GM20431 (cell line): ENCODE data around the gene ZFR2.
"Not testable (repeated sequence)": the region's sequence is repeated elsewhere in the genome, so short reads cannot be mapped to it uniquely, and the experiment has no call there.

Experiments used
- in situ Hi-C: fragments of 300-500 bp; cut with MseI, MboI; formaldehyde crosslinking; loops from one replicate; pipeline ENCODE4 v1.15.0; 2020; ENCODE audit warnings: low sequenced_read_pairs; ENCODE audit not compliant: unreplicated experiment

ZFR2 gene

DNA sequence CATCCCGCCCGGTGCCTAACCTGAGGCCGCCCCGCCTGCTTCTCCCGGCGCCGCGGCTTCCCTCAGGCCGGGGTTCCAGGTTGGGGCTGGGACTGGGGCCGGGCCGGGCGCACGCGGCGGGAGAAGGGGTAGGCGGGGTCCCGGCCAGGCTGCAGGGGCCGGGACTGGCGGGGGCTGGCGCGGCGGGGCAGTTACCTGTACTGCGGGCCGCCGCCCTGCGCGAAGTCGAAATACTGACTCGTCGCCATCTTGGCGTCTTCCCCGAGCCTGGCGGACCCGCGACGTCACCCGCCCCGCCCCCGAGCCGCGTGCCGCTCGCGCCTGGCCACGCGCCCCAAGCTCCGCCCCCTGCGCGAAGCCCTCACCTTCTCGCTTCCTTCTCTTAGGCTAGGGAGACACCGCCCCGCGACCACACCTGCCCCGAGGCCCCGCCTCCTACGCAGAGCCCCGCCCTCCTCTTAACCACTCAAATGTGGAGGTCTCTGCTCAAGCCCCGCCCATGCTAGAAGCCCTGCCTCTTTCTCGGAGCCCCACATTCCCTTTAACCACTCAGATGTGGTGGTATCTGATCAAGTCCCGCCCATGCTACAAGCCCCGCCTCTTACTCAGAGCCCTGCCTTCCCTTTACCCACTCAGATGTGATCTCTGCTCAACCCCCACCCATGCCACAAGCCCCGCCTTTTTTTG is at the start of gene ZFR2:
ZFR2 (minus strand) TSS at position 269 of the 687 bp plus-strand sequence; CDS start at position 248, 21 bp downstream.
- in situ Hi-C loops = no loop called here

DNA sequence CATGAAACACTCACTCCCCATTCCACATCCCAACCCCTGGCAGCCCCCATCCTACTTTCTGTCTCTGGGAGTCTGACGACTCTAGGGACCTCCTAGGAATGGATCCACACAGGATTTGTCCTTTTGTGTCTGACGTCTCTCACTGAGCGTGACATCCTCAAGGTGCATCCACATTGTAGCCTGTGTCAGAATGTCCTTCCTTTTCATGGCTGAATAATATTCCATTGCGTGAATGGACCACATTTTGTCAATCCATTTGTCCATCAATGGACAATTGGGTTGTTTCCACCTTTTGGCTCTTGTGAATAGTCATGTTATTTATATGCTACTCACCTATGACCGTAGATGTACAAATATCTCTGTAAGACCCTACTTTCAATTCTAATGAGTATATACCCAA is 47.2 kb upstream of the ZFR2 start:
- in situ Hi-C loops = no loop called here

DNA sequence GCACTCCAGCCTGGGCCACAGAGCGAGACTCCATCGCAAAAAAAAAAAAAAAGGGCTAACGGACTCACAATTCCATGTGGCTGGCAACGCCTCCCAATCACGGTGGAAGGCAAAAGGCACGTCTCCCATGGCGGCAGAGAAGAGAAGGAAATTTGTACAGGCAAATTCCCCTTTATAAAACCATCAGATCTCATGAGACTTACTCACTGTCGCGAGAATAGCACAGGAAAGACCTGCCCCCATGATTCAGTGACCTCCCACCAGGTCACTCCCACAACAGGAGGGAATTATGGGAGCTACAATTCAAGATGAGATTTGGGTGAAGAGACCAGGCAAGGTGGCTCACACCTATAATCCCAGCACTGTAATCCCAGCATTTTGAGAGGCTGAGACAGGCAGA is 45.4 kb upstream of the ZFR2 start:
- in situ Hi-C loops = no loop called here

DNA sequence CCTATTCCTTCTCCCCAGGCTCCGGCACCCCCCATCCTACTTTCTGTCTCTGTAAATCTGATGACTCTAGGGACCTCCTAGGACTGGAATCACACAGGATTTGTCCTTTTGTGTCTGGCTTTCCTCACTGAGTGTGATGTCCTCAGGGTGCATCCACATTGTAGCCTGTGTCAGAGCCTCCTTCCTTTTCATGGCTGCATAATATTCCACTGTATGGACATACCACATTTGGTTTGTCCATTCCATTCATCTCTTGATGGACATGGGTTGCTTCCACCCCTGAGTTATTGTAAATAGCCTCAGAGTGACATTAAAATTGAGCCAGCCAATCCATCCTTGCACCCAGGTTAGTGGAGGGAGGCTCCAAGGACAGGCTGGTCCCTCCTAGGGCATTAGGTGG is 41.3 kb upstream of the ZFR2 start:
- in situ Hi-C loops = no loop called here

DNA sequence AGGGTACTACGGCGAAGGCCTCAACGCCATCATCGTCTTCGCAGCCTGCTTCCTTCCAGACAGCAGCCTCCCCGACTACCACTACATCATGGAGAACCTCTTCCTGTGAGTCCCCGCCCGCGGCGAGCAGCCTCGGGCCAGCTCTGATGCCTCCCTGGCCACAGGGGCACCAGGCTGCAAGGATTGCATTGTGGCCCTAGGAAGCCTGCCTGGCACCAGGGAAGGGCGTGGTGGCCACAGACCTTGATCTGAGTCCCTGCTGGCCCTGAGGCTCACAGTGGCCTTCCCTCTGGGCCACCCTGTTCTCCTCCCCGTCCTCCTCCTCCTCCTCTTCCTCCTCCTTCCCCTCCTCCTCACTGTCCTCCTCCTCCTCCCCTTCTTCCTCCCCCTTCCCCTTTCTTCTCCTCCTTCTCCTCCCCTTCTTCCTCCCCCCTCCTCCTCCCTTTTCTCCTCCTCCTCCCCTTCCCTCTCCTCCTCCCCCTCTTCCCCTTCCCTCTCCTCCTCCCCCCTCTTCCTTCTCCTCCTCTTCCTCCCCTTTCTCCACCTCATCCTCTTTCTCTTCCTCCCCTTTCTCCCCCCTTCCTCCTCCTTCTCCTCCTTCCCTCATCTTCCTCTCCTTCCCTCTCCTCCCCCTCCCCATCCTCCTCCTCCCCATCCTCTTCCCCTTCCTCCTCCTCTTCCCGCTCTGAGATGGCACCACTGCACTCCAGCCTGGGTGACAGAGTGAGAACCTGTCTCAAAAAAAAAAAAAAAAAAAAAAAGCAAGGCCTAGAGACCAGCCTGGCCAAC is 39.6 kb upstream of the ZFR2 start:
- in situ Hi-C loops = no loop called here

DNA sequence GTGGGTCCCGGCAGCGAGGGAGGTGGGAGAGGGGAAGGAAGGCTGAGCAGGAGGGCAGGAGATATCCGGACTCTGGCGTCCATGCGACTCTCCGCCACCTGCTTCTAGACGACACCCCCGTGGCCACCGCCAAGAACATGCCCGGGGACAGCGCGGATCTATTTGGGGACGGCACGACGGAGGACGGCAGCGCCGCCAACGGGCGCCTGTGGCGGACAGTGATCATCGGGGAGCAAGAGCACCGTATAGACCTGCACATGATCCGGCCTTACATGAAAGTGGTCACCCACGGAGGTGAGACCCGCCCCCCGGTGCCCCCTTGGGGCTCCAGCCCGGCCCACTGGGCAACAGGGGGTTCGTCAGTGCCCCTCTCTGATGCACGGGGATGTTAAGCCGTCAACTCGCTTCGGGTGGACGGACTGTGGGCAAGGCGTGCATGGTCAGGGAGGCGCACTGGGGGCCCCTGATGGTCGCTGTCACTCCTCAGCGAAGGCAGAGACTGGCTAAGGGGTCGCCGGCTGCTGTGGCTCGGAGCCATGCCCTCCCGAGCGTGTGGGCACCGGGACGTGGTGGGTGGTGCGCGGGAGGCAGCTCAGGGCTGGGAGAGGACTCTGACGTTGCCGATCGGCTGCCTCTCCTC is 38.9 kb upstream of the ZFR2 start:
- in situ Hi-C loops = no loop called here

DNA sequence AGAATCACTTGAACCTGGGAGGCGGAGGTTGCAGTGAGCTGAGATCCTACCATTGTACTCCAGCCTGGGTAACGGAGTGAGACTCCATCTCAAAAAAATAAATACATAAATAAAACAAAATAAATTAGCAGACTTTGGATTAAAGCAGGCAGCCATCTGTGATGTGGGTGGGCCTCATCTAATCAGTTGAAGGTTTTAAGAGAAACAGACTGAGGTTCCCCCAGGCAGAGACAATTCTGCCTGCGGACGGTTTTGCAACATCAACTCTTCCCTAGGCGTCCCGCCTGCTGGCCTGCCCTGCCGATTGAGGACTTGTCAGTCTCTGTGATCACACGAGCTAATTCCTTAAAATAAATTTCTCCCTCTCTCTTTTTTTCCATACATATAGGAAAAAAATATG is 35.4 kb upstream of the ZFR2 start:
- in situ Hi-C loops = no loop called here

DNA sequence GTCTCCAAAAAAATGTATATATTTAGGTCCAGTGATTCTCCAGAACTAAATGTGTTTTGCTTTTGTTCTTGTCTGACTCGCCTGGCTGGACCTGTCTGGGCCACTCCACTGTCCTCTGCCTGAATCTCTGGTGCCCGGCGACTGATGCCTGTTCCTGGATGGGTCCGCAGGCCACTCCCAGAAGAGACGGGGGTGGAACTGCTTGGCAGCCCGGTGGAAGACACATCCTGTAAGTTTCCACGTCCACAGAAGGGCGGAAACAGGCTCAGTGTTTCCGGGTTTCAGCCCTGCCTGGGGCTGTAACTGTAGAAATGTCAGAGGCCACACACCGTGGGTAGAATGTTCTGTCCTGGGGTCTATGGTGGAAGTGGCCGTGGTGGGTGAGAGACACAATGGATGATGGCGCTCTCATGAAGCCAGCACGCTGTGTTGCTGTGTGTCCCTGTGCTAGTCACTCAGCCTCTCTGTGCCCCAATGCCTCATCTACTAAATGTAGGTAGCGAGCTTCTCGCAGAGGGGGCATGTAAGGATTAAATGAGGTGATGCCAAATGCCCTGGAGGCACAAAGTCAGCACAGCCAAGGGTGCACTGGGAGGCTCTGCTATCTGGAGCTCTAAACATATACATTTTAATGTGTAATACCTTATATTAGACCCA is 33.6 kb upstream of the ZFR2 start:
- in situ Hi-C loops = no loop called here

DNA sequence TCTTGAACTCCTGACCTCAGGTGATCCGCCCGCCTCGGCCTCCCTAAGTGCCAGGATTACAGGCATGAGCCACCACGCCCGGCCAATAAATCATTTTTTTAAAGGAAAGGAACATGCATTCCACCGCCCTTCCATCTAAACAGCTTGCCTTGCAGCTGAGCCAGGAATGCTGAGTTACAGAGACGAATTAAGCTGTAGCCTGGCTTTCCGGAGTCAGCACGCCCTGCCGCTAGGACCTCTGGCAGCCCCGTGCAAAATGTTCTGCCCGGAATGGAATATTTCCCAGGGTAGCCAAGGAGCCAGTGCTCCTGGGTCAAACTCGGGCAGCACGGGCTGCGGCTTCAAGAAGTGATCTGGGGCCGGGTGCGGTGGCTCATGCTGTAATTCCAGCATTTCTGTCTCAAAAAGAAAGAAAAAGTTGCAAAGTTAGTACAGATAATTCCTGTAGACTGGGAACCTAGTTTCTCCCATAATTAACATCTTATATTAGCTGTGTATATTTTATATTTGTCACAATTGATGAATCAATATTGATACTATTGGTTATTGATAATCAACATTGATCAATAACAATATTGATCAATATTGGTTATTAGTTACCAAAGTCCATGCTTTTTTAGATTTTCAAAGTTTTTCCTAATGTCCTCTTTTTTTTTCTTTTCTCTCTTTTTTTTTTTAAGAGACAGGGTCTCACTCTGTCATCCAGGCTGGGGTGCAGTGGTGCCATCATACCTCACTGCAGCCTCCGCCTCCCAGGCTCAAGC is 30.9 kb upstream of the ZFR2 start:
- in situ Hi-C loops = no loop called here

DNA sequence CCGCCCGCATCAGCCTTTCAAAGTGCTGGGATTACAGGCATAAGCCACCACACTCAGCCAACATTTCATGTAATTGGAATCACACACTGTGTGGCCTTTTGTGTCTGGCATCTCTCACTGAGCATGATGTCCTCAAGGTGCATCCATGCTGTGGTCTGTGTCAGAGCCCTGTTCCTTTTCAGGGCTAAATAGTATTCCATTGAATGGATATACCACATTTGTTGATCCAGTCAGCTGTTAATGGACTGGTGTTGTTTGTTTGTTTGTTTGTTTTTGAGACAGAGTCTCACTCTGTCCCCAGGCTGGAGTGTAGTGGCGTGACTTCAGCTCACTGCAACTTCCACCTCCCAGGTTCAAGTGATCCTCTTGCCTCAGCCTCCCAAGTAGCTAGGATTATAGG is 29.6 kb upstream of the ZFR2 start:
- in situ Hi-C loops = no loop called here

DNA sequence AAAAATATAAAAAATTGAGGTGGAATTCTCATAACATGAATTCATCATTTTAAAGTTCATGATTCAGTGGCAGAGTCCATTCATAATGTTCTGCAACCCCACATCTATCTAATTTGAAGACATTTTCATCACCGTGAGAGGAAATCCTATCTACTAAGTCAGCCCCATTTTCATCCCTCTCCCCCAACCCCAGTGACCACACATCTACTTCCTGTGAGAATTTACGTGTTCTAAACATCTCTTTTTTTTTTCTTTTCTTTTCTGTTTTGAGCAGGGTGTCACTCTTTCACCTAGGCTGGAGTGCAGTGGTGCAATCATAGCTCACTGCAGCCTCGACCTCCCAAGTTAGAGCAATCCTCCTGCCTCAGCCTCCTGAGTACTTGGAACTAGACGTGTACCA is 29.1 kb upstream of the ZFR2 start:
- in situ Hi-C loops = no loop called here

DNA sequence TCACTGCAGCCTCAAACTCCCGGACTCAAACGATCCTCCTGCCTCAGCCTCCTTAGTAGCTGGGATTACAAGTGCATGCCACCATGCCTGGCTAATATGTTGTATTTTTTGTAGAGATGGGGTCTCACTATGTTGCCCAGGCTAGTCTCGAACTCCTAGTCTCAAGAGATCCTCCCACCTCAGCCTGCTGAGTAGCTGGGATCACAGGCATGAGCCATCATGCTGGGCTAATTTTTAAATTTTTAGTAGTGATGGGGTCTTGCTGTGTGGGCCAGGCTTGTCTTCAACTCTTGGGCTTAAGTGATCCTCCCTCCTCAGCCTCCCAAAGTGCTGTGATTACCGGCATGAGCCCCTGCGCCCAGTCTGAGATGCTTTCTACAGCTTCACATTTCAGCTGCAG is 26.9 kb upstream of the ZFR2 start:
- in situ Hi-C loops = no loop called here

DNA sequence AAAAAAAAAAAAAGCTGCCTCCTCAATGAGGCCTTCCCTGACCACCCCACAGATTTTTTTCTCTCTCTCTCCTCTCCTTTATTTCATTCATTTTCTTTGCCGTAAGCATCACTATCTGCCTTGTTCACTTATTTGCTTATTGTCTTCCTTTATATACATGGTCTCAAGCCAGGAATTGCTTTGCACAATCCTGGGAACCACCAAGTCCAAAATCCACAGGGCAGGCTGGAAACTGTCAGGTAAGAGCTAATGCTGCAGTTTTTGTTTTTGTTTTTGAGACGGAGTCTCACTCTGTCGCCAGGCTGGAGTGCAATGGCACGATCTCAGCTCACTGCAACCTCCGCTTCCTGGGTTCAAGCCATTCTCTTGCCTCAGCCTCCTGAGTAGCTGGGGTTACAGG is 26.1 kb upstream of the ZFR2 start:
- in situ Hi-C loops = not testable (repeated sequence)

DNA sequence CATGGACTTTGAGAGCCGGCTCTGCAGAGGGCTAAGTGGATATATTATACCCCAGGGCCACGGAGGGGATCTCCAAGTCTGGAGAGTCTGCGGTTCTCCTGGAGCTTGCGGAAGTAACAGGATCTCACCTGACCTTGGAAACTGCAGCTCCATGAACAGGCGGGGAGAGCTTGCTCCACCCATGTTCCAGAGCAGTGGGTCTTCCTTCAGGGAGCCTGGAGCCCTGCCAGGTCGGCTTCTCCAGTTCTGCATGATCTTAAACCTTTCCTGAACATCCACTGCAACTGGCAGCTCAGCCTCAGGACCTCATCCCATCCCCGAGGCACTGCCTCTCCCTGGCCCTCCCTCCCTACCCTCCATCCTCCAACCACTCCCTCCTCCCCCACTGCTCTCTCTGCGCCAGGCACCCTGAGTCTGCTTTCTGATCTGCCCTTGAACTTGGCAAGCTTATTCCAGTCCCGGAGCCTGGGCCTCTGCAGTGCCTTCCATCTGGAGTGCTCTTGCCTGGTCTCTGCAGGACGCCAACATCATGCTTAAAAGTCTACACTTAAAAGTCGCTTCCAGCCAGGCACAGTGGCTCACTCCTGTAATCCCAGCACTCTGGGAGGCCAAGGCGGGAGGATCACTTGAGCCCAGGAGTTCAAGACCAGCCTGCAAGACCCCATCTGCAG is 24.8 kb upstream of the ZFR2 start:
- in situ Hi-C loops = no loop called here

DNA sequence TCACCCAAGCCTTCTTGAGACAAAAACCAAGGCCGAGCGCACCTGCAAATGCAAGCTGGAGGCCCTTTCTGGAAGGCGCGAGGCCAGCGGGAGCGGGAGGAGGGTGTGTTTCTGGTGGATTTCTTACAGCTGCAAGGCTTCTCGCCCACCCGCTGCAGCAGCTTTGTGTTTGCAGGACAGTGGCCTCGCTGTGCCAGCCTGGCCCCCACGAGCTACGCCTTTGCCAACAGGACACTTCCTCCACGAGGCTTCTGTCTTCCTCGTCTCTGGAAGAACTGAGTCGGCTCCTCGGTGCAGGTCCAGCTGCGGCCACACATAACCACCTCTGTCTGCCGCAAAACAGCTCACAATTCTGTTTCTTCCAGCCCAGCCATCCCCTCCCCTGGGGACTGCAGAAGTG is 21.8 kb upstream of the ZFR2 start:
- in situ Hi-C loops = no loop called here

DNA sequence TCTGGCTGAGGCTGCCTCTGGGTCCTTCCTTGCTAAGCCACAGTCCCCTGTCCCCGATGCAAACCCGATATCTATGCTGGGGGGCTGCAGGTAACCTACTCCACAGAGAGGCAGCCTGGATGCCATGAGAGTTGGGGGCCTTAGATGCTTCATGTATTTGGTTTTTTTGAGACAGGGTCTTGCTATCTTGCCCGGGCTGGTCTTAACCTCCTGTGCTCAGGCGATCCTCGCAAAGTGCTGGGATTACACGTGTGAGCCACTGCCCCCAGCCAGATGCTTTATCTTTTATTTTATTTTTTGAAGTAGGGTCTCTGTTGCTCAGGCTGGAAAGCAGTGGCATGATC is 13.2 kb upstream of the ZFR2 start:
- in situ Hi-C loops = no loop called here

DNA sequence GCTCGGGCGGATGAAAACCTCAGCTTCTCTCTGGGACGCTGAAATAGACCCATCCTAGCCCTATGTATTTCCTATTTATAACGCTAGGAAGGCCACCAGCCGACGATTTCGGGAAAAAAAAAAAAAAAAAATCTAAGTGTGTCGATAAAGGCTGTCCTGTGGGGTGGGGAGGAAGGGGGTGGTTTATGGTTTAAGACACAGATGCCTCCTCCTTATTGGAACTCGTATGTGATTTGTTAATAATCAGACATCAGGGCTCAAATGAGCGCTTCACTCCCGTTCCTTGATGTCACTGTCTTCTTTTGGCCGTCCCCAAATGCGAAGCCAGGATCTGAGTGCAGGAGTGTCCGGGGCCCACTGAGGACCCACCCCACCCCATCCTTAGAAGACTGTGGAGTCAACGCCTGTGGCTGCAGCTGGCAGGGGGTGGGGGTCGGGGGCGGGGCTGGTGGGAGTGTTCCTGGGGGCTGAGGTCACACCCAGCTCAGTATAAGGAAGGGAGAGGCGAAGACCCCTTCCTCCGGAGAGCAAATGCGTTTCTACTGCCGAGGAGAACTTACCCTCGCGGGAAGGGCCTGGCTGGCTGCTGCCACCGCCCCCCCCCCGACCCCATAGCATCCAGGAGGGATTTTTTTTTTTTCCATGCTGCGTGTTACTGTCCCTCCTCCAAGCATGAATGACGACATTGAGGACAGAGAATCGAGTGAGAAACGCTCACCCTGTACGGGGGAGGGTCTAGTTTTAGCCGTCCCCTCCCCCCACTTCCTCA is 12.6 kb upstream of the ZFR2 start:
- in situ Hi-C loops = no loop called here

DNA sequence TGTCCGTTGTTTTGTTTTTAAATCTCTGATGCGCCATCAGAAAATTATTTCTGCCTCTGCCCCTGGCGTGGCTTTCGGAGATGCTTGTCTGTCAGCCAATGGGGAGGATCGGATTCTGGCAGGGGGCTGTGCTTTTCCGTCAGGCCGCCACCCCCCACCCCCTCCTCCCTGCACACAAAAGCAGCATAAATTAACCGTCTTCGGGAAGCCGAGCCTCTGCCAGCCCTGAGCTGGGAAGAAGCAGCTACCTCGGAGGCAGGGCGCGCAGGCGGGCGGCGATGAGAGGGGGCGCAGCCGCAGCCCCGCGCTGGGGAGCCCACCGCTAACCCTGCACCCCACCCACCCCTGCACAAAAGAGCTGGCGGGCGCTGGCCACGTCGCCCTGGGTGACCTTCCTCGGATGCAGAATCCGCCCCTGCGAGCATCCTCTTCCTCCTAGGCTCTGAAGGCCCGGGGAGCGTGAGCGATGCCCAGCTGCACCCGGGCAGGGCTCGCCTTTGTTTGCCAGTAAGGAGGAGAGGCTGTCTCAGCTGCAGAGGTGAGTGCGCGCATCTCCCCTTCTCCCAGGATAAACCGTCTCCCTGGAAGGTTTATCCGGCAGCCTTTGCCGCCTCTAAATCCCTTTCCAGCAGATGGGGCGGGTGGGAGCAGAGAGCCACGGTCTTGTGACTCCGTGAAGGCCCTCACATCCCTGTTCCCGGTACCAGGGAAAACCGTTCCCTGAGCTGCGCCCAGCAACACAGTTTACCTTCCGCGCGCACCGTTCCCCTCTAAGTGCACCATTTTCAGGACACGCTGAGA is 11.8 kb upstream of the ZFR2 start, which contains the start of gene ATCAY:
ATCAY (plus strand) TSS at position 215 of the 801 bp plus-strand sequence. CDS start 5,083 bp downstream, outside the sequence.
- in situ Hi-C loops = no loop called here
